ENCODE data around the gene MAT2B. TPM values are rescaled to one million over a fixed set of nuclear protein-coding genes. Genes with fewer than 3 reads are reported as not detected.

MAT2B gene
- total and polyA plus RNA-seq, 4 donors = 34.5 to 69.7 (median 52.6) TPM

- no peak for TF ChIP-seq CTCF (IDR thresholded peaks at IDR 0.05; ENCODE audit: control extremely low read depth, extremely low read depth)
- H3K4me1 ChIP-seq (ENCODE audit: control insufficient read depth in 5 of 5, insufficient read depth in 5 of 5, low read length in 5 of 5) = peaks cover 0 to 14% (median 2%) of the 10 kb centered on the region in 5 donors
- peak within 1 kb of the TSS; percentile 91 to 99 for H3K27ac ChIP-seq (ENCODE audit: low read depth in 1 of 2, low read length in 1 of 2)
- peak within 1 kb of the TSS; percentile 65 for H3K4me3 ChIP-seq
- no peaks in the 10 kb centered on the region for H3K9me3 ChIP-seq (ENCODE audit: control insufficient read depth in 4 of 4, insufficient read depth in 3 of 4, low read length in 3 of 4)
- DNase-seq (peak in 2 of 3 donors; percentile 66 to 80), ATAC-seq (ENCODE audit: insufficient read depth, low FRiP score) (no peak)
- peaks cover 0 to 7% (median 2%) of the 10 kb centered on the region in 4 donors for H3K36me3 ChIP-seq (ENCODE audit: control insufficient read depth in 4 of 4, insufficient read depth in 4 of 4, low read length in 4 of 4)
- peak within 1 kb of the TSS; percentile 85 to 99 for H3K9ac ChIP-seq (ENCODE audit: insufficient read depth in 1 of 2, low read length in 2 of 2)
- 0 to 1% methylated on average over 23 of the region's 23 CpGs for WGBS, 2 donors
- no peaks in the 10 kb centered on the region for H3K27me3 ChIP-seq (ENCODE audit: control insufficient read depth in 3 of 3, insufficient read depth in 3 of 3, low read length in 2 of 3)
These were observed 44.8 kb upstream of the MAT2B start, which contains the start of gene HMMR for GRCh38 chr5:163460562-163461171. Gene HMMR, plus strand, starts transcription at chr5:163460632. Its CDS starts 61 bp downstream, at chr5:163460693.

GRCh38 chr5:163463063-163463435 lies 42.4 kb upstream of the MAT2B start:
- no peak overlapping the region for H3K27ac ChIP-seq (ENCODE audit: low read depth in 1 of 2, low read length in 1 of 2)
- no peaks in the 10 kb centered on the region for H3K27me3 ChIP-seq (ENCODE audit: control insufficient read depth in 3 of 3, insufficient read depth in 3 of 3, low read length in 2 of 3)
- H3K36me3 ChIP-seq (ENCODE audit: control insufficient read depth in 4 of 4, insufficient read depth in 4 of 4, low read length in 4 of 4) = no peaks in the 10 kb centered on the region
- DNase-seq = no peak
- TF ChIP-seq CTCF (IDR thresholded peaks at IDR 0.05; ENCODE audit: control extremely low read depth, extremely low read depth) = no peak
- no peak overlapping the region for H3K4me3 ChIP-seq
- no peak for ATAC-seq (ENCODE audit: insufficient read depth, low FRiP score)
- H3K4me1 ChIP-seq (ENCODE audit: control insufficient read depth in 5 of 5, insufficient read depth in 5 of 5, low read length in 5 of 5) = peaks cover 0 to 14% (median 2%) of the 10 kb centered on the region in 5 donors
- no peak overlapping the region for H3K9ac ChIP-seq (ENCODE audit: insufficient read depth in 1 of 2, low read length in 2 of 2)
- no peaks in the 10 kb centered on the region for H3K9me3 ChIP-seq (ENCODE audit: control insufficient read depth in 4 of 4, insufficient read depth in 3 of 4, low read length in 3 of 4)

GRCh38 chr5:163467682-163468081 lies 37.7 kb upstream of the MAT2B start:
- no peak overlapping the region for H3K9ac ChIP-seq (ENCODE audit: insufficient read depth in 1 of 2, low read length in 2 of 2)
- ATAC-seq (ENCODE audit: insufficient read depth, low FRiP score) (no peak), DNase-seq (no peak)
- H3K4me1 ChIP-seq (ENCODE audit: control insufficient read depth in 5 of 5, insufficient read depth in 5 of 5, low read length in 5 of 5) = no peaks in the 10 kb centered on the region
- 71 to 80% methylated on average over 4 of the region's 4 CpGs for WGBS, 2 donors
- H3K4me3 ChIP-seq = no peak overlapping the region
- H3K36me3 ChIP-seq (ENCODE audit: control insufficient read depth in 4 of 4, insufficient read depth in 4 of 4, low read length in 4 of 4) = no peaks in the 10 kb centered on the region
- H3K9me3 ChIP-seq (ENCODE audit: control insufficient read depth in 4 of 4, insufficient read depth in 3 of 4, low read length in 3 of 4) = no peaks in the 10 kb centered on the region
- H3K27ac ChIP-seq (ENCODE audit: low read depth in 1 of 2, low read length in 1 of 2) = no peak overlapping the region
- H3K27me3 ChIP-seq (ENCODE audit: control insufficient read depth in 3 of 3, insufficient read depth in 3 of 3, low read length in 2 of 3) = no peaks in the 10 kb centered on the region
- no peak for TF ChIP-seq CTCF (IDR thresholded peaks at IDR 0.05; ENCODE audit: control extremely low read depth, extremely low read depth)

All from lung (tissue), 12 donors.